D721Med (cell line): ENCODE data around the gene SEMA4C.

ENCODE experiments used
- DNase-seq: peaks from one replicate; pipeline ENCODE4 v3.0.0; 2011; ENCODE audit warnings: low spot score; ENCODE audit not compliant: insufficient read length
- FAIRE-seq: peaks from 2 replicates; lab custom pipeline; 2011; peaks lifted over from hg19 to GRCh38; lab: Jason Lieb, UNC
- TF ChIP-seq, protein P1 (sequence below): IDR thresholded peaks from 2 replicates; pipeline ENCODE4 v1.5.1; 2012; ENCODE audit warnings: mild to moderate bottlenecking, control low read depth; ENCODE audit not compliant: insufficient read depth; ENCODE audit errors: missing control alignments

Gene SEMA4C

DNA sequence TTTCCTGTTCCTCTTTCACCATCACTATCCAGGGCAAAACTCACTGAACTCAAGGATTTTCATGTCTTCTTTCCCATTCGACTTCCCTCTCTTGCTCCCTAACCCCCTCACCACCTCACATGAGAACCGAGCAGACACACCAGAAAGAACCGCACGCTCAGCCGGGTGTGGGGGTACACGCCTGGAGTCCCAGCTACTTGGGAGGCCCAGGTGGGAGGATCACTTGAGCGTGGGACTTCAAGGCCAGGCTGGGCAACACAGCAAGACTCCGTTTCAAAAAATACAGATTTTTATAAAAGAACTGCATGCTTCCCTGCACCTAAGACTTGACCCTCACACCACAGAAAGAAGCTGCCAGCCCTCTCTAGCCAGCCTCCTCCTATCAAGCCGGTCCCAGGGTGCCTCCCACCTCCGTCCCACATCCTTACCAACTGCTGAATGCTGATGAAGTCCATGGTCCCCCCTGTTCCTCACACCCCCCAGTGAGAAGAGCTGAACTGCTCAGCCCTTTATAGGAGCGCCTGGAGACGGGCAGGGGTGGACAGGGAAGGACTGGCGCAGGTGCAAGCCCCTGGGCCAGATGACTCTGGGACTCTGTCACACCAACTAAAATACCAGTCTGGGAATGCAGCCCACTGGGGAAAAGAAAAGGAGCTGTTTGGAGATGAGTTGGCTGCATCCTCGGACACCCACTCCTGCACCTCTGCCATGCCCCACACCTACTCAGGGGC, 26.2 kb downstream of the SEMA4C start, which contains the start of gene ANKRD23:
TSS of gene ANKRD23 (minus strand) at position 484 of the 731 bp plus-strand sequence. CDS start at position 455, 29 bp downstream.
- DNase-seq (no peak), FAIRE-seq (no peak)
- TF ChIP-seq, protein P1, sequence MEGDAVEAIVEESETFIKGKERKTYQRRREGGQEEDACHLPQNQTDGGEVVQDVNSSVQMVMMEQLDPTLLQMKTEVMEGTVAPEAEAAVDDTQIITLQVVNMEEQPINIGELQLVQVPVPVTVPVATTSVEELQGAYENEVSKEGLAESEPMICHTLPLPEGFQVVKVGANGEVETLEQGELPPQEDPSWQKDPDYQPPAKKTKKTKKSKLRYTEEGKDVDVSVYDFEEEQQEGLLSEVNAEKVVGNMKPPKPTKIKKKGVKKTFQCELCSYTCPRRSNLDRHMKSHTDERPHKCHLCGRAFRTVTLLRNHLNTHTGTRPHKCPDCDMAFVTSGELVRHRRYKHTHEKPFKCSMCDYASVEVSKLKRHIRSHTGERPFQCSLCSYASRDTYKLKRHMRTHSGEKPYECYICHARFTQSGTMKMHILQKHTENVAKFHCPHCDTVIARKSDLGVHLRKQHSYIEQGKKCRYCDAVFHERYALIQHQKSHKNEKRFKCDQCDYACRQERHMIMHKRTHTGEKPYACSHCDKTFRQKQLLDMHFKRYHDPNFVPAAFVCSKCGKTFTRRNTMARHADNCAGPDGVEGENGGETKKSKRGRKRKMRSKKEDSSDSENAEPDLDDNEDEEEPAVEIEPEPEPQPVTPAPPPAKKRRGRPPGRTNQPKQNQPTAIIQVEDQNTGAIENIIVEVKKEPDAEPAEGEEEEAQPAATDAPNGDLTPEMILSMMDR: no peak

DNA sequence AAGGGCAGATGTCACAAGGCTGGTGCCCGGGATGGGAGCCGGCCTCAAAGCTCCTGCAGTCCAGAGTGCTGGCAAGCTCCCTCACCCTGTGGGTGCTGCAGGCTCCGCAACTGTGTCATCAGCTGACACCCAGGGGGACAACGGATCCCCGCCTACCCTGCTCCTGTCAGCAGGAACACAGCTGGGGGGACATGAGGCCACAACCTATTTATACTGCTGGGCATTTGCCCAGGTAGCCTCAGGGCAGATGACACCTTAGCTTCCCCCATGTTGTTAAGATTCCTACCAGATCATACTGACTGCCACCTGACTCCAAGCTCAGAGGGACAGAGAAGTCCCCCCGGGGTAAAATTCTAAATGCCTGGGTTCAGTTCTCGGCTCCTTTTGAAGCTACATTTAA, 27.3 kb downstream of the SEMA4C start:
- TF ChIP-seq, protein P1: no peak
- no peak for DNase-seq
- no peak for FAIRE-seq

DNA sequence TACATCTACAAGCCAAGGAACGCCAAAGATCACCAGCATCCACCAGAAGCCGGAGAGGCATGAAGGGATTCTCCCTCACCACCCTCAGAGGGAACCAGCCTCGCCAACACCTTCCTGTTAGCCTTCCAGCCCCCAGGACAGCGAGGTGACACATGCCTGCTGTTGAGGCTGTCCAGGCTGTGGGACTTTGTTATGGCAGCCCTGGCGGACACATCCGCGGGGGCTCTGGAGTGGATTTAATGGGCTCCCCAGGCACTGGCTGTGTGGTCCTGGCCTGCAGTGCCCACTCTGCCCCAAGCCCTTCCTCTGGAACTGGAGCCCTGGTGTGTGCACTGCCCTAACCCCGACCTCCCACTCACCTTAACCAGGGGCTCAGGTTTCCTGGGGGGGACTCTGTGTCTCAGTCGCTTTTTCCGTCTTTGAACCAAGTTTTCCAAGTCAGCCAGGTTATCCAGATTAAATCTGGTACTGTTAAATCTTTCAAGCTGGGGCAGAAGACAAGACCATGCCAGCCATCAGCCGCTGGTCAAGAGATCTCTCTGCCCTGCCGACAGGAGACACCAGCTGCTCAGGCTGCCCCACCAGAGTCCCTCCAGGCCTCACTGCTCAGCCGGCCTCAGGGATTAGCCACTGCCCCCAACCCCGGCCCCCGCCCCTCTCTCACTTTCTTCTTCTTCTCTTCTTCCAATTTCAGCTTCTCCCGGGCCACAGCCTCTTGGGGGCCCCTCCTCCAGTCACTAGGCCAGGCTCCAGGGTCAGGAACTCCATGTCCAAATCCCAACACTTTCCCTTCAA, 28.0 kb downstream of the SEMA4C start:
- TF ChIP-seq, protein P1: no peak
- FAIRE-seq (no peak), DNase-seq (no peak)

DNA sequence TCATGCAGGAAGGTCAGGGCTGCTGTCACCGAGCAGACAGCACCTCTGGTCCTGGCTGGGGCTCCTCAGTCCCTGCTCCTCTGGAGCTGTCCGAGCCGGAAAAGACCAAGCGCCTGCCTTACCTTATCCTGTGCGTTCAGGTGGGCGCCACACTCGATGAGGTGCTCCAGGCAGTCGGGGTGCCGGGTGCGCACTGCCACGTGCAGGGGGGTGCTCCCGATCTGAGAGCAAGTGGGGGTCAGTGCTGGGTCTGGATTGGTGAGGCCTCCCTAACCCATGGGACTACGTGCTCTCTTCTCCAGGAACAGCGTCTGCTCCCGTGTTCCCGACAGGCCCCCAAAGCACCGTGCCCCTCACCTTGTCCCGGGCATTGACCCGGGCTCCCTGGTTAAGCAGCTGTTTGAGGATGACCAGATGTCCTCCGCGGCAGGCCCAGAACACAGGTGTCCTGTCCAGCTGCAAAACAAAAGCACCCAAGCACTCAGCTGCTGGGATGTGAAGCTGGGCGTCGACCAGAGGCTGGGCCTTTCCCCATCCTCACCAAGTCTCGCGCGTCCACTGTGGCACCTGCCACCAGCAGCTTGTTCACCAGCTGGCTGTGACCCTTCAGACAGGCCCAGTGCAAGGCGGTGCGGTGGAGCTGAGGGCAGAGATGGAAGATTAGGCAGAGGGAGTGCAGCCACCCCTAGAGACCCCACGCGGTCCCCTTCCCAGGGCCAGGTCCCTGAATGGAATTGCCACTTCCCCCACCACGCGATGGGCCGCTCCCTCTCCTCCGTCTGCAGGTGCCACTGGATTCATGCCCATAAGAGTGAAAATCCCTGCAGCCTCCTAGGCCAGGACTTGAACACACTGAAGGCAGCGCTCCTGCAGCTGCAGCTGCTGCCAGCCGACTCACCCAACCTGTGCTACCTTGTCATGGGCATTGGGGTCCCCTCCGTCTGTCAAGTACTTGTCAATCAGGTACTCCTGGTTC, 29.7 kb downstream of the SEMA4C start:
- FAIRE-seq (no peak), DNase-seq (no peak)
- TF ChIP-seq, protein P1: no peak

DNA sequence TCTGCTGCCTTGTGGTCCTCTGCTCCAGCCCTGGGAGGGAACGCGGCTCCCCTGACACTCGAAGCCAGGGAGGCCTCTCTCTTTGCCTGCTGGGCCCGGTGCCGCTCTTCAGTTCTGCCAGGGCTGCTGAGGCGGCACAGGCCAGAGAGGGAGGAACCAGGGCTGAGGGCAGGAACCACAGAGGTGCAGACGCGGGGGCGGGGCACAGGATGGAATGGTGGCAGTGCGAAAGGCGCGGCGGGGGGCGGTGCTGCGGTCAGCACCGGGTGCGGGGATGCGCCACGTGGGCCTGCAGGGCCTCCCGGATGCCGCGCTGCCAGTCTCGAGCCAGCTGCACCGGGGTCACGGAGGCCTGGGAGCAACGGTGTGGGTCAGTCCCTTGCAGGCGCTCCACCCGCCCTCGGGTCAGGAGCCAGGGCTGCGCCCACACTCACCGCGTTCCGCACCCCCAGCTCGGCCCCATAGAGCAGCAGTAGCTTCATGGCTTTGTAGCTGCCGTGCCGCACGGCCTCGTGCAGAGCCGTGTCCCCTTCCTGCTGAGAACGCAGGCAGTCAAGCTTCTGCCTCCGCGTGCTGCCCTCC, 30.5 kb downstream of the SEMA4C start:
- DNase-seq (no peak), FAIRE-seq (no peak)
- TF ChIP-seq, protein P1: no peak
